ENCODE measurements around the gene WIPF3.

- TF ChIP-seq EZH2 (IDR thresholded peaks at IDR 0.05; ENCODE audit: insufficient read depth, poor library complexity, severe bottlenecking) (no peak), EZH2phosphoT487 (IDR thresholded peaks at IDR 0.05; ENCODE audit: insufficient read depth, low read depth) (no peak)
These were observed 37.4 kb downstream of the WIPF3 start for GRCh38 chr7:29843726-29844125.

Data from GM23248 (cell line).